SU-DHL-6 (cell line): ENCODE measurements around the gene TENT5A.

Experiments used
- EZH2phosphoT487 ChIP-seq: fragments of 200-600 bp; sonication (generic), shearing (Covaris generic); conservative IDR thresholded peaks from 2 replicates; pipeline ENCODE4 v1.6.1; 2018; ENCODE audit warnings: mild to moderate bottlenecking, antibody characterized with exemption, low read length, moderate library complexity, mixed read lengths
- TF ChIP-seq, protein P1 (sequence below): fragments of 200-600 bp; sonication (generic); IDR thresholded peaks from one replicate; pipeline ENCODE4 v1.5.1; 2017; ENCODE audit warnings: antibody characterized with exemption, mild to moderate bottlenecking, low read length, moderate library complexity; ENCODE audit not compliant: insufficient read depth, poor library complexity, severe bottlenecking

- TF ChIP-seq, protein P1, sequence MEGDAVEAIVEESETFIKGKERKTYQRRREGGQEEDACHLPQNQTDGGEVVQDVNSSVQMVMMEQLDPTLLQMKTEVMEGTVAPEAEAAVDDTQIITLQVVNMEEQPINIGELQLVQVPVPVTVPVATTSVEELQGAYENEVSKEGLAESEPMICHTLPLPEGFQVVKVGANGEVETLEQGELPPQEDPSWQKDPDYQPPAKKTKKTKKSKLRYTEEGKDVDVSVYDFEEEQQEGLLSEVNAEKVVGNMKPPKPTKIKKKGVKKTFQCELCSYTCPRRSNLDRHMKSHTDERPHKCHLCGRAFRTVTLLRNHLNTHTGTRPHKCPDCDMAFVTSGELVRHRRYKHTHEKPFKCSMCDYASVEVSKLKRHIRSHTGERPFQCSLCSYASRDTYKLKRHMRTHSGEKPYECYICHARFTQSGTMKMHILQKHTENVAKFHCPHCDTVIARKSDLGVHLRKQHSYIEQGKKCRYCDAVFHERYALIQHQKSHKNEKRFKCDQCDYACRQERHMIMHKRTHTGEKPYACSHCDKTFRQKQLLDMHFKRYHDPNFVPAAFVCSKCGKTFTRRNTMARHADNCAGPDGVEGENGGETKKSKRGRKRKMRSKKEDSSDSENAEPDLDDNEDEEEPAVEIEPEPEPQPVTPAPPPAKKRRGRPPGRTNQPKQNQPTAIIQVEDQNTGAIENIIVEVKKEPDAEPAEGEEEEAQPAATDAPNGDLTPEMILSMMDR: no peak
- no peak for TF ChIP-seq EZH2phosphoT487
Observed at GRCh38 chr6:81769824-81770223, 17.3 kb upstream of the TENT5A start.
